WTC11 (cell line): ENCODE measurements around the gene NMT2. TPM values are rescaled to one million over a fixed set of nuclear protein-coding genes. Genes with fewer than 3 reads are reported as not detected.

Experiments used
- ATAC-seq: fragments of 200-7000 bp; cut with Tn5 transposase; 2 replicates; pipeline ENCODE4 v1.10.0; 2021; ENCODE audit warnings: mild to moderate bottlenecking, moderate library complexity
- CTCF ChIA-PET: fragments of 300-600 bp; sonication (Branson Sonifier 250); formaldehyde crosslinking; loops from one replicate; lab custom pipeline; 2021; ENCODE audit warnings: antibody characterized with exemption; lab: Charles Lee
- POLR2A ChIA-PET: fragments of 350-600 bp; sonication (Branson Sonifier 250); formaldehyde crosslinking; loops from one replicate; lab custom pipeline; 2021; ENCODE audit warnings: antibody characterized with exemption; lab: Charles Lee
- DNase-seq: peaks from one replicate; pipeline ENCODE4 v3.0.0; 2021; ENCODE audit warnings: low spot score
- H3K27ac Mint-ChIP-seq: 2 replicates; pipeline ENCODE4 v1.8.0; 2021; ENCODE audit warnings: mixed read lengths
- H3K27me3 Mint-ChIP-seq: 2 replicates; pipeline ENCODE4 v1.8.0; 2021; ENCODE audit warnings: low read depth, mild to moderate bottlenecking, moderate library complexity, mixed read lengths
- H3K36me3 Mint-ChIP-seq: 2 replicates; pipeline ENCODE4 v1.8.0; 2021; ENCODE audit warnings: mixed read lengths
- H3K4me1 Mint-ChIP-seq: 2 replicates; pipeline ENCODE4 v1.8.0; 2022; ENCODE audit warnings: mixed read lengths
- H3K4me3 Mint-ChIP-seq: 2 replicates; pipeline ENCODE4 v1.8.0; 2021; ENCODE audit warnings: mild to moderate bottlenecking, moderate library complexity, mixed read lengths
- H3K9me3 Mint-ChIP-seq: 2 replicates; pipeline ENCODE4 v1.8.0; 2021; ENCODE audit warnings: mixed read lengths
- ATF1 ChIP-seq: sonication (generic); formaldehyde crosslinking; IDR thresholded peaks from 2 replicates; pipeline ENCODE4 v1.8.1; 2023; ENCODE audit warnings: mild to moderate bottlenecking, moderate library complexity, missing genetic modification reagents
- CBFB ChIP-seq: sonication (generic); formaldehyde crosslinking; IDR thresholded peaks from 2 replicates; pipeline ENCODE4 v1.8.1; 2022; ENCODE audit warnings: mild to moderate bottlenecking, low read depth, missing genetic modification reagents
- EMX1 ChIP-seq: fragments of 250-450 bp; sonication (Bioruptor Pico); IDR thresholded peaks from 2 replicates; pipeline ENCODE4 v1.8.0; 2021; ENCODE audit warnings: mild to moderate bottlenecking
- ESRRA ChIP-seq: sonication (generic); formaldehyde crosslinking; IDR thresholded peaks from 2 replicates; pipeline ENCODE4 v1.8.1; 2022; ENCODE audit warnings: mild to moderate bottlenecking, missing genetic modification reagents, borderline replicate concordance
- FOXP1 ChIP-seq: sonication (generic); formaldehyde crosslinking; IDR thresholded peaks from 2 replicates; pipeline ENCODE4 v1.8.0; 2022; ENCODE audit warnings: missing genetic modification reagents, mild to moderate bottlenecking, moderate library complexity, borderline replicate concordance
- GABPB1 ChIP-seq: sonication (generic); formaldehyde crosslinking; IDR thresholded peaks from 2 replicates; pipeline ENCODE4 v1.8.1; 2023; ENCODE audit warnings: mild to moderate bottlenecking, missing genetic modification reagents
- HMGA2 ChIP-seq: fragments of 250-450 bp; sonication (Bioruptor Pico); IDR thresholded peaks from 2 replicates; pipeline ENCODE4 v1.4.0; 2021; ENCODE audit warnings: mild to moderate bottlenecking, moderate library complexity
- JUN ChIP-seq: sonication (generic); formaldehyde crosslinking; IDR thresholded peaks from 2 replicates; pipeline ENCODE4 v1.8.0; 2023; ENCODE audit warnings: mild to moderate bottlenecking, missing genetic modification reagents
- RELA ChIP-seq: sonication (generic); formaldehyde crosslinking; IDR thresholded peaks from 2 replicates; pipeline ENCODE4 v1.8.1; 2022; ENCODE audit warnings: missing genetic modification reagents, mild to moderate bottlenecking, borderline replicate concordance
- SOX15 ChIP-seq: fragments of 250-450 bp; sonication (Bioruptor Pico); IDR thresholded peaks from 2 replicates; pipeline ENCODE4 v1.9.0; 2021; ENCODE audit warnings: mild to moderate bottlenecking
- TCF7 ChIP-seq: sonication (generic); formaldehyde crosslinking; IDR thresholded peaks from 2 replicates; pipeline ENCODE4 v1.8.0; 2022; ENCODE audit warnings: mild to moderate bottlenecking, low read depth, missing genetic modification reagents, moderate library complexity
- ZNF121 ChIP-seq: sonication (generic); formaldehyde crosslinking; IDR thresholded peaks from 2 replicates; pipeline ENCODE4 v1.8.0; 2023; ENCODE audit warnings: missing genetic modification reagents
- ZNF396 ChIP-seq: fragments of 250-450 bp; sonication (Bioruptor Pico); IDR thresholded peaks from 2 replicates; pipeline ENCODE4 v1.8.0; 2021; ENCODE audit warnings: mild to moderate bottlenecking, moderate library complexity, borderline replicate concordance
- ZNF423 ChIP-seq: fragments of 250-450 bp; sonication (Bioruptor Pico); IDR thresholded peaks from 2 replicates; pipeline ENCODE4 v2.1.2; 2022; ENCODE audit warnings: mild to moderate bottlenecking, moderate library complexity
- total RNA-seq: library from RNA; stranded (reverse); gene quantifications from 3 replicates; pipeline ENCODE4 v1.2.3, GENCODE V29; 2021
- TF ChIP-seq, protein P1 (sequence below): sonication (generic); formaldehyde crosslinking; IDR thresholded peaks from 2 replicates; pipeline ENCODE4 v1.8.1; 2022; ENCODE audit warnings: mild to moderate bottlenecking, missing genetic modification reagents, moderate library complexity, borderline replicate concordance
- TF ChIP-seq, protein P2 (sequence below): sonication (generic); formaldehyde crosslinking; IDR thresholded peaks from 2 replicates; pipeline ENCODE4 v1.8.1; 2022; ENCODE audit warnings: low read depth, missing genetic modification reagents, borderline replicate concordance
- TF ChIP-seq, protein P3 (sequence below): fragments of 250-450 bp; sonication (Bioruptor Pico); IDR thresholded peaks from 2 replicates; pipeline ENCODE4 v1.8.0; 2021; ENCODE audit warnings: mild to moderate bottlenecking
- TF ChIP-seq, protein P4 (sequence below): sonication (generic); formaldehyde crosslinking; IDR thresholded peaks from 2 replicates; pipeline ENCODE4 v1.8.0; 2023; ENCODE audit warnings: missing genetic modification reagents
- TF ChIP-seq, protein P5 (sequence below): sonication (generic); formaldehyde crosslinking; conservative IDR thresholded peaks from 2 replicates; pipeline ENCODE4 v1.8.1; 2022; ENCODE audit warnings: mild to moderate bottlenecking, missing genetic modification reagents

Gene NMT2
- total RNA-seq, 1 experiment from 2014 or later: 11.7 TPM

DNA sequence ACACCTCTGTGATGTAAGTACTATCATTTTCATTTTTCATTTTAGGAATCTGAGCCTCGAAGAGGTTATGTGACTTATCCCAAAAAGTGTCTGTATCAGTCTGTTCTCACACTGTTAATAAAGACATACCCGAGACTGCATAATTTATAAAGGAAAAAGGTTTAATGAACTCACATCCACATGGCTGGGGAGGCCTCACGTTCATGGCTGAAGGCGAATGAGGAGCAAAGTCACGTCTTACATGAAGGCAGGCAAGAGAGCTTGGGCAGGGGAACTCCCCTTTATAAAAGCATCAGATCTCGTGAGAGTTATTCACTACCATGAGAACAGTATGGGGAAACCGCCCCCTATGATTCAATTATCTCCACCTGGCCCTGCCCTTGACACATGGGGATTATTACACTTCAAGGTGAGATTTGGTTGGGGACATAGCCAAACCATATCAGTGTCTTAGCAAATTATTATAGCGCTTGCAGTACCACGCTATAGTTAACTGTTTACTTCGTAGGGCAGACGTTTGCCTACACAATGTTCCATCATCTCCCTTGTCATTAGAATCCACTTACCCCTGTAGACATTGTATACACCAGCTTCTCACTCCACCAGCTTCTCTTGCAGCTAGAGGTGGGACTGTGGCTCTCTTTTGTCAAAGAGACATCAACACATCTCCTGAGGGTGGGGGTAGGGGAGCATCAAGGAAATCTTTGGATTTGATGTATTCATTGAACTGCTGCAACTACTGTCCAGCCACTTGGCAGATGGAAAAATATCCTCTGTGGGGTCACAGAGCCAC lies 15.4 kb upstream of the NMT2 start (continued):
- TF ChIP-seq, protein P1, sequence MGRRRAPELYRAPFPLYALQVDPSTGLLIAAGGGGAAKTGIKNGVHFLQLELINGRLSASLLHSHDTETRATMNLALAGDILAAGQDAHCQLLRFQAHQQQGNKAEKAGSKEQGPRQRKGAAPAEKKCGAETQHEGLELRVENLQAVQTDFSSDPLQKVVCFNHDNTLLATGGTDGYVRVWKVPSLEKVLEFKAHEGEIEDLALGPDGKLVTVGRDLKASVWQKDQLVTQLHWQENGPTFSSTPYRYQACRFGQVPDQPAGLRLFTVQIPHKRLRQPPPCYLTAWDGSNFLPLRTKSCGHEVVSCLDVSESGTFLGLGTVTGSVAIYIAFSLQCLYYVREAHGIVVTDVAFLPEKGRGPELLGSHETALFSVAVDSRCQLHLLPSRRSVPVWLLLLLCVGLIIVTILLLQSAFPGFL (CRISPR knock-in tag): no peak
- no peak for TF ChIP-seq TCF7 (CRISPR knock-in tag)
- no peak for TF ChIP-seq RELA (CRISPR knock-in tag)

DNA sequence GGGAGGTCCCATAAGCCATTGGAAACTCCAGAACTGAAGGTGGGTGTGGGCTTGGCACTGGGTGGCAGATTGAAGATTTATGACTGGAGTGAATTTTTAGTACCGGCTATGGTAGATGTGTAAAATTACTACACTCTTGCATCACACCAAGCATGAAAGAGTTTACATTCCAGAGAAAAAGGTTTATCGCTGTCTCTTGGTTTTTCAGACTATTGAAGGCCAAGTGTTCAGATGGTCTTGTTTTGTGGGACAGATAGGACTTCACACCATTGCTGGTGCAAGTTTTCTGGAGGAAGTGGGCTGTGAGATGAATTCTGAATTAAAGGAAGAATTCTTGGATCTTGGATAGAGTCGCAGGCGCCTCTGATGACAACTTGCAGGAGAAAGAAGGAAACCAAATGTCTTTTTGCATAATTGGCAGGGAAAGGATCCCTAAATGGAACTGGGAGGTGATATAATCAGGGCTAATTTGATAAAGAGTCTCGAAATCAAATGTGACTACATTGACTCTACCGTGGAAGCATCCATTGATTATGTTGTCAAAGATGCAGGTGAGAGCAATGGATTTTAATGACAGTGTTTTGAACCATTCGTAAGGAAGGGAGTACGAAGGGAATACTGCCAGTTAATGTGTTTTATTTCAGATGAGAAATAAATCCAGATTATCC lies 14.2 kb upstream of the NMT2 start:
- POLR2A ChIA-PET: no interaction called here

DNA sequence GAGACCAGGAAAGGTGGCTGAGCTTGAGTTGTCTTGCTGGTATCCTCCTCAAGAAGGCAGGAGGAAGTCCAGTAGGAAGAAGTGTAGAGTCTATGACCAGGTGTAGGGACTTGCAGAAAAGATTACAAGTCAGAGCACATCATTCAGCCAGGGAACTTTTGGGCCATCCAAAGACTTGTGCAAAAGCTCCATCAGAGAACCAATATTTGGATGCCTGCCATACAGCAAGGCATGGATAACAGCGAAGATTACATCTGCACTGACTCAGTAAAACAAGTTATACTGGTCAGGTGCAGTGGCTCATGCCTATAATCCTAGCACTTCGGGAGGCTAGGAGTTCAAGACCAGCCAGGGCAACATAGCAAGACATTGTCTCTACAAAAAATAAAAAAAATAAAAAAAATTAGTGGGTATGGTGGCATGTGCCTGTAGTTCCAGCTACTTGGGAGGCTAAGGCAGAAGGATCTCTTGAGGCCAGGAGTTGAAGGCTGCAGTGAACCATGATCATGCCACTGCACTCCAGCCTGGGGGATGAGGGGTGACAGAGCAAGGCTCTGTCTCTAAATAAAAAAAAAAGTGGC lies 13.2 kb upstream of the NMT2 start:
- no peak for DNase-seq
- ATAC-seq: no peak
- Mint-ChIP-seq H3K27me3 (no peaks in the 10 kb centered on the region), H3K9me3 (no peaks in the 10 kb centered on the region), H3K4me1 (peaks cover 8% of the 10 kb centered on the region), H3K27ac (no peak overlapping the region), H3K36me3 (no peaks in the 10 kb centered on the region), H3K4me3 (no peak overlapping the region)
- POLR2A ChIA-PET: no interaction called here
- CTCF ChIA-PET: interaction anchor here (0.6 to 1.5 kb wide), 2 partner anchors 17 to 230 kb away, joined by 3 to 5 read pairs; no protein-coding TSS in a partner anchor
- no peak for TF ChIP-seq ZNF396 (CRISPR knock-in tag)

More for the DNA sequence above, 14.2 kb upstream of the NMT2 start:
- no peaks in the 10 kb centered on the region for H3K36me3 Mint-ChIP-seq
- TF ChIP-seq, protein P2, sequence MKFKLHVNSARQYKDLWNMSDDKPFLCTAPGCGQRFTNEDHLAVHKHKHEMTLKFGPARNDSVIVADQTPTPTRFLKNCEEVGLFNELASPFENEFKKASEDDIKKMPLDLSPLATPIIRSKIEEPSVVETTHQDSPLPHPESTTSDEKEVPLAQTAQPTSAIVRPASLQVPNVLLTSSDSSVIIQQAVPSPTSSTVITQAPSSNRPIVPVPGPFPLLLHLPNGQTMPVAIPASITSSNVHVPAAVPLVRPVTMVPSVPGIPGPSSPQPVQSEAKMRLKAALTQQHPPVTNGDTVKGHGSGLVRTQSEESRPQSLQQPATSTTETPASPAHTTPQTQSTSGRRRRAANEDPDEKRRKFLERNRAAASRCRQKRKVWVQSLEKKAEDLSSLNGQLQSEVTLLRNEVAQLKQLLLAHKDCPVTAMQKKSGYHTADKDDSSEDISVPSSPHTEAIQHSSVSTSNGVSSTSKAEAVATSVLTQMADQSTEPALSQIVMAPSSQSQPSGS (CRISPR knock-in tag): no peak
- no peak for TF ChIP-seq ESRRA (CRISPR knock-in tag)
- 0 out of 2 replicates have a peak, but pooled peaks have one; percentile 33 for TF ChIP-seq GABPB1
- no peak for TF ChIP-seq EMX1 (CRISPR knock-in tag)
- no peaks in the 10 kb centered on the region for H3K27me3 Mint-ChIP-seq
- no peaks in the 10 kb centered on the region for H3K9me3 Mint-ChIP-seq
- H3K4me1 Mint-ChIP-seq: peaks cover 8% of the 10 kb centered on the region
- DNase-seq: no peak
- H3K27ac Mint-ChIP-seq: no peak overlapping the region
- CTCF ChIA-PET: no interaction called here
- ATAC-seq: no peak
- no peak overlapping the region for H3K4me3 Mint-ChIP-seq

DNA sequence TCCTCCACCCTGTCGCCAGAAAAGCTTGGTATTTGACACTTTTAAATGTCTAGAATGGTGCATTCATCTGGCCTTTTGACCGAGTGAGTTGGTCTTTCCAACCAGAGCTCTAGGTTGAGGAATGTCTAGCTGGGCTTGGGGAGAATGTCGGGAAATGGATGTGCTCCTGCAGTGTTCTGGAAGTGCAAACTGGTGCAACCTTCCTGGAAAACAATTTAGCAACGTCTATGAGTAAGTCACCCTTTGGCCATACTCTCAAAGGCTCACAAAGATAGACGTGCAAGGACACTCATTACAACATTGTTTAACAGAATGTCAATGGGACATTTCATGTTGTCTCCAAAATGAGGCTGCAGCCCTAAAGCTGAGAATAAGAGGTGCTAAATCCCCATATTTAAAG lies 12.2 kb upstream of the NMT2 start:
- no peak overlapping the region for H3K4me3 Mint-ChIP-seq
- DNase-seq (no peak), ATAC-seq (no peak)
- H3K4me1 Mint-ChIP-seq: peaks cover 8% of the 10 kb centered on the region
- H3K27me3 Mint-ChIP-seq: no peaks in the 10 kb centered on the region
- H3K36me3 Mint-ChIP-seq: no peaks in the 10 kb centered on the region
- no peak overlapping the region for H3K27ac Mint-ChIP-seq
- ChIA-PET POLR2A (no interaction called here), CTCF (interaction anchor here (1.2 to 1.5 kb wide), 2 partner anchors 13 to 18 kb away, joined by 3 read pairs; no protein-coding TSS in a partner anchor)
- TF ChIP-seq, protein P3, sequence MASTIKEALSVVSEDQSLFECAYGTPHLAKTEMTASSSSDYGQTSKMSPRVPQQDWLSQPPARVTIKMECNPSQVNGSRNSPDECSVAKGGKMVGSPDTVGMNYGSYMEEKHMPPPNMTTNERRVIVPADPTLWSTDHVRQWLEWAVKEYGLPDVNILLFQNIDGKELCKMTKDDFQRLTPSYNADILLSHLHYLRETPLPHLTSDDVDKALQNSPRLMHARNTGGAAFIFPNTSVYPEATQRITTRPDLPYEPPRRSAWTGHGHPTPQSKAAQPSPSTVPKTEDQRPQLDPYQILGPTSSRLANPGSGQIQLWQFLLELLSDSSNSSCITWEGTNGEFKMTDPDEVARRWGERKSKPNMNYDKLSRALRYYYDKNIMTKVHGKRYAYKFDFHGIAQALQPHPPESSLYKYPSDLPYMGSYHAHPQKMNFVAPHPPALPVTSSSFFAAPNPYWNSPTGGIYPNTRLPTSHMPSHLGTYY (CRISPR knock-in tag): no peak
- peak; percentile 70; the same call in 1 of the 2 replicates for TF ChIP-seq GABPB1
- peaks cover under 1% of the 10 kb centered on the region for H3K9me3 Mint-ChIP-seq

DNA sequence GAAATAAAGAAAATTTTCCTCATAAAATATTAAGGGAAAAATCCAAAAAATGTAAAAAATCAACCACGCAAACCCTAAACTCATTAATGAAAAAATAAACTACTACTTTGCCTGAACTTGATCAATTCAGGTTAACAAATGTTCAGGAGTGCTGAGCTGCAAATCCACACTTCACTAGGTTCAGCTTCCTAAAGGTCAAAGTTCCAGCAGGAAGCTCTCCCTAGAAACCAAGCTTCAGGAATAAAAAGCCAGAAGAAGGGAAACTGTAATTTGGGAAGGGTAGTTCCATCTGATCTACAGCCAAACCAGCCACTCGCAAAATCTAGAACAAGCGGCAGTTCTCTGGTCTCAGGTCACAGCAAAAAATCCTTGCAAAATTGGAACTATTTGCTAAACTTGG lies 7.8 kb upstream of the NMT2 start:
- ATAC-seq: no peak
- Mint-ChIP-seq H3K27ac (no peak overlapping the region), H3K36me3 (no peaks in the 10 kb centered on the region), H3K4me3 (no peak overlapping the region), H3K9me3 (peaks cover 5% of the 10 kb centered on the region), H3K27me3 (no peaks in the 10 kb centered on the region), H3K4me1 (no peaks in the 10 kb centered on the region)
- no peak for DNase-seq
- CTCF ChIA-PET: no interaction called here
- POLR2A ChIA-PET: no interaction called here
- TF ChIP-seq CBFB (no peak), FOXP1 (CRISPR knock-in tag) (no peak), HMGA2 (CRISPR knock-in tag) (no peak), ZNF121 (no peak), ZNF423 (CRISPR knock-in tag) (no peak), ATF1 (no peak), SOX15 (CRISPR knock-in tag) (no peak), JUN (CRISPR knock-in tag) (no peak)
- TF ChIP-seq, protein P3 (CRISPR knock-in tag): no peak
- TF ChIP-seq, protein P4, sequence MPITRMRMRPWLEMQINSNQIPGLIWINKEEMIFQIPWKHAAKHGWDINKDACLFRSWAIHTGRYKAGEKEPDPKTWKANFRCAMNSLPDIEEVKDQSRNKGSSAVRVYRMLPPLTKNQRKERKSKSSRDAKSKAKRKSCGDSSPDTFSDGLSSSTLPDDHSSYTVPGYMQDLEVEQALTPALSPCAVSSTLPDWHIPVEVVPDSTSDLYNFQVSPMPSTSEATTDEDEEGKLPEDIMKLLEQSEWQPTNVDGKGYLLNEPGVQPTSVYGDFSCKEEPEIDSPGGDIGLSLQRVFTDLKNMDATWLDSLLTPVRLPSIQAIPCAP: no peak
- TF ChIP-seq, protein P5, sequence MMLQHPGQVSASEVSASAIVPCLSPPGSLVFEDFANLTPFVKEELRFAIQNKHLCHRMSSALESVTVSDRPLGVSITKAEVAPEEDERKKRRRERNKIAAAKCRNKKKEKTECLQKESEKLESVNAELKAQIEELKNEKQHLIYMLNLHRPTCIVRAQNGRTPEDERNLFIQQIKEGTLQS: no peak
